Gastrocnemius medialis (tissue), 4 donors: ENCODE data around the gene NPRL2.

ENCODE experiments used
- CTCF ChIP-seq, 5 experiments: fragments of 450-650 bp in 3 of 5; fragments of 200-600 bp in 2 of 5; sonication (generic) in 2 of 5; IDR thresholded peaks in 4 of 5; conservative IDR thresholded peaks in 1 of 5; 1 replicate in 4 of 5; 2 replicates in 1 of 5; pipeline ENCODE4 v1.5.1; 2016 to 2019; ENCODE audit warnings: antibody characterized with exemption in 5 of 5, mild to moderate bottlenecking in 3 of 5, moderate library complexity in 3 of 5
- POLR2A ChIP-seq, 2 donors: fragments of 450-650 bp; IDR thresholded peaks; one replicate each; pipeline ENCODE4 v1.6.1; 2017; ENCODE audit warnings: antibody characterized with exemption in 2 of 2, mild to moderate bottlenecking in 2 of 2, moderate library complexity in 2 of 2

- TF ChIP-seq POLR2A (IDR thresholded peaks at IDR 0.05) (no peak), CTCF (IDR thresholded peaks at IDR 0.05 in 4 of 5, conservative IDR thresholded peaks at IDR 0.05 in 1 of 5) (peak; percentile 76 to 87 (median 83))
Observed at GRCh38 chr3:50324351-50325112, 26.0 kb downstream of the NPRL2 start.
